ENCODE data around the gene NHSL2.

NHSL2 gene

GRCh38 chrX:72100051-72100755 lies 189.6 kb downstream of the NHSL2 start:
- POLR2A ChIA-PET (ENCODE audit: low non-redundant PET) = no interaction called here
- TF ChIP-seq, protein P1, sequence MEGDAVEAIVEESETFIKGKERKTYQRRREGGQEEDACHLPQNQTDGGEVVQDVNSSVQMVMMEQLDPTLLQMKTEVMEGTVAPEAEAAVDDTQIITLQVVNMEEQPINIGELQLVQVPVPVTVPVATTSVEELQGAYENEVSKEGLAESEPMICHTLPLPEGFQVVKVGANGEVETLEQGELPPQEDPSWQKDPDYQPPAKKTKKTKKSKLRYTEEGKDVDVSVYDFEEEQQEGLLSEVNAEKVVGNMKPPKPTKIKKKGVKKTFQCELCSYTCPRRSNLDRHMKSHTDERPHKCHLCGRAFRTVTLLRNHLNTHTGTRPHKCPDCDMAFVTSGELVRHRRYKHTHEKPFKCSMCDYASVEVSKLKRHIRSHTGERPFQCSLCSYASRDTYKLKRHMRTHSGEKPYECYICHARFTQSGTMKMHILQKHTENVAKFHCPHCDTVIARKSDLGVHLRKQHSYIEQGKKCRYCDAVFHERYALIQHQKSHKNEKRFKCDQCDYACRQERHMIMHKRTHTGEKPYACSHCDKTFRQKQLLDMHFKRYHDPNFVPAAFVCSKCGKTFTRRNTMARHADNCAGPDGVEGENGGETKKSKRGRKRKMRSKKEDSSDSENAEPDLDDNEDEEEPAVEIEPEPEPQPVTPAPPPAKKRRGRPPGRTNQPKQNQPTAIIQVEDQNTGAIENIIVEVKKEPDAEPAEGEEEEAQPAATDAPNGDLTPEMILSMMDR (conservative IDR thresholded peaks at IDR 0.05; ENCODE audit: low read depth) = no peak
- DNase-seq (ENCODE audit: low spot score) = no peak
- CTCF ChIA-PET = no interaction called here
- H3K27ac ChIP-seq = no peak overlapping the region

- POLR2A ChIA-PET (ENCODE audit: low non-redundant PET) = no interaction called here
- CTCF ChIA-PET = no interaction called here
- no peak overlapping the region for H3K27ac ChIP-seq
- TF ChIP-seq, protein P1 (conservative IDR thresholded peaks at IDR 0.05; ENCODE audit: low read depth) = no peak
- no peak for DNase-seq (ENCODE audit: low spot score)
Observed at GRCh38 chrX:72100824-72101351, 190.2 kb downstream of the NHSL2 start.

DNA sequence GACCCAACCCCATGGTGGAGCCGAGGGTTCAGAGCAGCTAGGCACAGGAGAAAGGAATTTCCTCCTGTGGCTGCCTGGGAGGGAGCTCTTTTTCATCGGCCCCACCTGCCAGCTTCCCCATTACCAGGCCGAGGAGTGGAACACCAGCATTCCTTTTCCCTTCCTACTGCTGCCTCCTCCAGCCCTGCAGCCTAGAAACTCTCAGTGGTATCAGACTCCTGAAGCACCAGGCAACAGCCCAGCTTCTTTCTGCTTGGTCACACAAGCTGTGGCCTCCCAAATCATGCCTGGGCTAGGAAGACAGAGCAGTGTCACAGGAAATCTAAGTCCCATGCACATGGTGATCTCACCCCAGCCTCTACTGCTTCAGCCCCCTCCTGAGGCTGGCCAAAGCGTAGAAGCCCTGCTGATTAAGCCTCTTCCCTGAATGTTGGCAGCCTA lies 191.0 kb downstream of the NHSL2 start:
- TF ChIP-seq, protein P1 (conservative IDR thresholded peaks at IDR 0.05; ENCODE audit: low read depth) = no peak
- H3K27ac ChIP-seq = no peak overlapping the region
- ChIA-PET CTCF (no interaction called here), POLR2A (ENCODE audit: low non-redundant PET) (no interaction called here)
- no peak for DNase-seq (ENCODE audit: low spot score)

DNA sequence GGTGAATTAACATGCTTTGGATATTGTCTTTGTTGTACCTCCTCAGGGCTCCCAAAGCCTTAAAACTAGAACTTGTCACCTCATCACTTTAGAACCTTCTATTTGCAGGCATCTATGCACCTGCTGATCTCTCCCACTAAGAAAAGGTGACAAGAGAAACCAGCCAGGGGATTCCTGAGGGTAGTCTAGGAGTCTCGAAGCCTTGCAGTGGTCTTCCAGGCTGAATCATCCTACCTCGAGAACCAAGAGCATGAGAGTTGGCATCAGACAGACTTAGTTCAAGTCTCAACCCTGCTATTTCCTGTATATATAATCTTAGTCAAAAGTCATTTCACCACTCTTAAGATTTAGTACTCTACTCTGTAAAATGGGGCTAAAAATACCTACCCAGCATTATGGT lies 191.5 kb downstream of the NHSL2 start:
- TF ChIP-seq, protein P1 (conservative IDR thresholded peaks at IDR 0.05; ENCODE audit: low read depth) = no peak
- POLR2A ChIA-PET (ENCODE audit: low non-redundant PET) = no interaction called here
- H3K27ac ChIP-seq = no peak overlapping the region
- DNase-seq (ENCODE audit: low spot score) = no peak
- CTCF ChIA-PET = no interaction called here

GRCh38 chrX:72102760-72103159 lies 192.1 kb downstream of the NHSL2 start:
- no peak overlapping the region for H3K27ac ChIP-seq
- ChIA-PET CTCF (no interaction called here), POLR2A (ENCODE audit: low non-redundant PET) (no interaction called here)
- no peak for DNase-seq (ENCODE audit: low spot score)
- TF ChIP-seq, protein P1 (conservative IDR thresholded peaks at IDR 0.05; ENCODE audit: low read depth) = no peak

DNA sequence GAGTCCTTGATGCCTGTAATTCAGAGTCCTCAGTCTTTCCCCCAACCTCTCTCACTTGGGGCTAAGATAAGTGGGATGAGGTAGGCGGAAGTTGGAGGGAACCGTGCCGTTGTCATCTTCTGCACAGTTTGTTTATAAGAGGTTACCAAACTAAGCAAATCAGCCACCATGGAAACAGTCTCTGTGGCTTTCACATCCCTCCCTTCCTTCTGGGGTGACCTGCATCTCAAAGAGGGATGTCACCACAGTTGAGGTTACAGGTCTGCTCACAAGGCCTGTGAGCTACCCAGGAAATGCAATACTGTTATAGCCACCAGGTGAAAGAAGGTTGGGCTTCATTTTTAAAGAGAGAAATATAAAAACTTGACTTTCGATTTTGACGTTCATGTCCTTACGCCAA lies 194.8 kb downstream of the NHSL2 start:
- CTCF ChIA-PET = no interaction called here

More for the DNA sequence above, 194.8 kb downstream of the NHSL2 start:
- H3K27ac ChIP-seq = no peak overlapping the region
- TF ChIP-seq, protein P1 (conservative IDR thresholded peaks at IDR 0.05; ENCODE audit: low read depth) = no peak
- no peak for DNase-seq (ENCODE audit: low spot score)
- POLR2A ChIA-PET (ENCODE audit: low non-redundant PET) = no interaction called here

All from RWPE1 (cell line).